GM19324 (cell line): ENCODE results near the gene SERTAD1.
A peak's percentile ranks its signal among the peaks of the same experiment; 100 is the strongest.
"Not testable (repeated sequence)": the region's sequence is repeated elsewhere in the genome, so short reads cannot be mapped to it uniquely, and the experiment has no call there.

Source experiments
- ATAC-seq: cut with Tn5 transposase; IDR thresholded peaks from one replicate; pipeline ENCODE4 v1.9.1; 2021; ENCODE audit warnings: mild to moderate bottlenecking, moderate library complexity; ENCODE audit not compliant: unreplicated experiment, low FRiP score

Gene SERTAD1

DNA sequence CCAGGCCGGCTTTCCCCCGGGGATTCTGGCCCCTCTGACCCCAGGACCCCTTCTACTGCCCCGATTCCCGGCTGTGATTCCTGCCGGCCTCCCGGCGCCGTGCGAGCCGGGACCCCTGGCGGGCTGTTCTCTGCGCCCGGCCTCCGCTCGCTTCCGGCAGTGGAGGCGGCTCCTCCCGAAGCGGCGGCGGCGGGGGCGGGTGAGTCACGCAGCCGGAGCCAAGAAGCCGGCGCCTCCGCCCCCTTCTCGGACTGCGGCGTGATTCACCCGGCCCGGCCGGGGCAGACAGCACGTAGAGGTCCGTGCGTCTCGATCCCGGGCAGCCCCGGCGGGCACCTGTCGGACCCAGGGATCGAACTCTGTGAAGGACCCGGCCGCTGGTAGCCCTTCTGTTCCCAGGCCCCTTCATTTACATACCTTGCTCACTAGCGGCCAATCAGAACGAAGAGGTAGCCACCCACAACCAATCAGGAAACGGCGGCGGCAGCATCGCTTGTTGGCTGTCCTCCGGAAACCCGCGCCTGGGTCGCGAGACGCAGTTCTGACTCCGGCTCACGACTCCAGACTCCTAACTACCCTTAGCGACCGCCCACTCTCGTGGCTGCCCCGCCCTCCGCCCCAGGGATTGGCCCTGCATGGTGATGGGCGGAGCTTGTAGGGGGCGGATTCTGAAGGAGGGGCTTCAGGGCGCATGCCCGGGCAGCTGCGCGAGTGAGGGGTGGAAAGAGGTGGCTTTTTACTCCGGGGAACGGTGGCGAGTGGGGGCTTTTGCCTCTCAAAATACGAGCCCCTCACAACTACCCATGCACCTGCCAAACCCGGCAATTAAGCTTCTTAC lies at the start of gene SERTAD1:
Gene SERTAD1 (minus strand): TSS at position 543 of the 838 bp plus-strand sequence. CDS start 2,446 bp downstream, outside the sequence.
- ATAC-seq, result peak; percentile 89

DNA sequence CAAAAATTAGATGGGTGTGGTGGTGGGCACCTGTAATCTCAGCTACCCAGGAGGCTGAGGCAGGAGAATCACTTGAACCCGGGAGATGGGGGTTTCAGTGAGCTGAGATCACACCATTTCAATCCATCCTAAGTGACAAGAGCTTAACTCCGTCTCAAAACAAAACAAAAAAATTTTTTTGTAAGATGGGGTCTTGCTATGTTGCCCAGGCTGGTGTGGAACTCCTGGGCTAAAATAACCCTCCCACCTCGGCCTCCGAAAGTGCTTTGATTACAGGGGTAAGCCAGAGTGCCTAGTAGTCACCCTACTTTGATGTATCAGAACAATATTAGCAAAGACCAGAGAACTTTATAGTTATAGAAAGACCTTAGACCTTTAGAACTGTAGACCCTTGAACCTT lies 48.9 kb upstream of the SERTAD1 start:
- no peak for ATAC-seq

DNA sequence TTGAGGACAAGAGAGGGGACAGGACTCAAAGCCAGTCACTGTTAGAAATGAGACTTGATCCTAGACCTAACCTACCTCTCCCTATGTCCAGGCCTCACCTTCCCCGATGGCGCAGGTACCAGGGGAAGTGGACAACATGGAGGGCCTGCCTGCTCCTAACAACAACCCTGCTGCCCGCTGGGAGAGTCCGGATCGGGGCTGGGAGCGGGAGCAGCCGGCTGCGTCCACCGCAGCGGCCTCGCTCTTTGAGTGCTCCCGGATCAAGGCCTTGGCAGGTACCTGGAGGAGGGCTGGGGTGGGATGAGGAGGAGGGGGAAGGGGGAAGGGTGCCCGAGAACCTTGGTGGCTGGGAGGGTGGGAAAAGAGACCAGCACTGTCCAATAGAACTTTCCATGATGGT lies 46.7 kb upstream of the SERTAD1 start:
- no peak for ATAC-seq

DNA sequence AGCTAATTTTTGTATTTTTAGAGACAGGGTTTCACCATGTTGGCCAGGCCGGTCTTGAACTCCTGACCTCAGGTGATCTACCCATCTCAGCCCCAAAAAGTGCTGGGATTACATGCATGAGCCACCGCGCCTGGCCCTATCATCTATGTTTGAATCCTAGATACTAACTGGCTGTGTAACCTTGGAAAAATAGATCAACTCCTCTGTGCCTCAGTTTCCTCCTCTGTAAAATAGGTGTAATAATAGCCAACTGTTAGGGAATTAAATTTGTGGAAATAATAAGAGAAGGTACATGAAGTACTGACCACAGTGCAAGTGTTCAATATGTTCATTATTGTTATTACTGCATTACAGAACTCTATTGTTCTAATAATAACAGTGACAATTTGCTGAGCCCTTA lies 45.3 kb upstream of the SERTAD1 start:
- ATAC-seq, result no peak

DNA sequence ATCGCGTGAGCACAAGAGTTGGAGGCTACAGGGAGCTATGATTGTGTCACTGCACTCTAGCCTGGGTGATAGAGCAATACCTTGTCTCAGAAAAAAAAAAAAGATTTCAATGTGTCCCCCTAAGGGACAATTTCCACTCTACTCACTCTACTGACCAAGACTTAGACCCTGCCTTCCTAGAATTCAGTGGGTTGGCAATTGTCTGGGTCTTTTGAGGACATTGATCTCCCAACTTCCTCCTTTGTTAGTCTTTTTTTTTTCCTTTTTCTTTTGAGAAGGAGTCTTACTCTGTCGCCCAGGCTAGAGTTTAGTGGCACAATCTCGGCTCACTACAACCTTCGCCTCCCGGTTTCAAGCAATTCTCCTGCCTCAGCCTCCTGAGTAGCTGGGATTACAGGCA lies 43.2 kb upstream of the SERTAD1 start:
- ATAC-seq, result no peak

GRCh38 chr19:40466985-40467734 lies 41.4 kb upstream of the SERTAD1 start, which contains the start of gene SPTBN4:
Gene SPTBN4 (plus strand): TSS chr19:40467001. CDS start chr19:40472622, 5,621 bp downstream.
- ATAC-seq, result no peak

DNA sequence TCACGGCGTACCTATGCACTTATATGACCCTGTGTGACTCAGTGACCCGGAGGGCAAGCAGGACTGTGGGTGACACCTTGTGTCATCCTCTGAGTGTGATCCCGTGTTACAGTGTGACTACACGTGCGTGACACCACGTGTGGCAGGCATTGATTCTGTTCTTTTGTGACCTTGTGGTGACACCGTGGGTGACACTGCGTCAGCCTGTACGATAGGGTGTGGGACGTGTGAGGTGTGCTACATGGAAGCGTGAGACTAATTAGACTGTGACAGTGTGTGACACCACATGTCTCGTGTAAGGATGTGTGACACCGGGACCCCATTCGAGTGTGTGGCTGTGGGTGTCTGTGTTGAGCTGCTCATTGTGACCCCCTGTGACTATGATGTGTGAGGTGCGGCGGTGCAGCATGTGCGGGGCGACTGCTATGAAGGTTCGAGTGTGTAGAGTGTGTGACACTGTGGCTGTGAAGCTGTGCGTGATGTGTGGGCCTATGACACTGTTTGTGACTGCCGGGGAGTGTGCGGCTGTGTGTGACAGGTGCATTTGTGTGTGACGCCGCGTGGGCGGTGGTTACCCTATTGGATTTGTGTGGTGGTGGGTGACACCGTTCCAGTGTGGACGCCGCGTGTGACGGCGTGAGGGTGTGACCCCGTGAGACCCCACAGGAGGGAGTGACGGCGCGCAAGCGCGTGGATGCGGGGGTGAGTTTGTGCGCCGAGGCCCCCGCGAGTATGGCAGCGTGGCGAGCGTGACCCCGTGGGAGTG lies 40.6 kb upstream of the SERTAD1 start:
- ATAC-seq, result peak; percentile 18

- ATAC-seq, result peak; percentile 92
Measured at GRCh38 chr19:40465557-40466218, 39.9 kb upstream of the SERTAD1 start, which contains the start of gene BLVRB. Gene BLVRB (minus strand): TSS chr19:40465745. CDS start chr19:40465688, 57 bp downstream.

GRCh38 chr19:40465025-40465556 lies 39.3 kb upstream of the SERTAD1 start:
- no peak for ATAC-seq

DNA sequence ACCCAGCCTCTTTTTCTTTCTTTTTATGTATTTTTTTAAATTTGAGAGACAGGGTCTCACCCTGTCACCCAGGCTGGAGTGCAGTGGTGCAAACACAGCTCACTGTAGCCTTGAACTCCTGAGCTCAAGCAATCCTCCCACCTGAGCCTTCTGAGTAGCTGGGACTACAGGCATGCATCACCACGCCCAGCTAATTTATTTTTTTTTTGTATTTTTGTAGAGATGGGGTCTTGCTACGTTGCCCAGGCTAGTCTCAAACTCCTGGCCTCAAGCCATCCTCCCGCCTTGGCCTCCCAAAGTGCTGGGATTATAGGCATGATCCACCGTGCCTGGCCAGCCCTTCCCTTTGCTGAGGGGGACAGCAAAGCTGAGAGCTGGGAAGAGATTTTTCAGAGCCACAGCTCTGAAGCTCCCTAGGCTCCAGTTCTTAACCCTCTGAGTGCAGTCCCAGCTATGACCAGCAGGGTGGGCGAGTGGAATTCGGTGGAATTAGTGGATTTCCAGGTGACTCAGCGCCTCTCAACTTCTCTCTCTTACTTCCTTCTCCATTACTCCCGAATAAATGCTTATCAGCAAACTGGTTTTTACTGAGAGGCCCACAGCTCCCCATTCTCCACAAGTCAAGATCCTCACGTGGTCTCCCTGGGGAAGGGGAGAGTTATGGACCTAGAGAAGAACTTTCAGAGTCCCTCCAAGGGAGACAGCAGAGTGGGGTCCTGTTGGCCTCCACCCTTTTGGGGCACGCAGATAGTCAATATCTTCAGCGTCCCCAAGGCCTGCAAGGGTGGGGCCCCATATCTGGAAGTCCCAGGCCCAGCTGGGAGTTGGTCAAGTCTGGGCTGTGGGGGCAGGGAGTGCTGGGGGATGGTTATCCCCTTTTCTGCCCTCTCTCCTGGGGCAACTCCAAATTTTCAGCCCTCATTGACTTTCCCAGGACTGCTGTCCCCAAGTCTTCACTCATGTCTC lies 38.5 kb upstream of the SERTAD1 start:
- ATAC-seq, result no peak

DNA sequence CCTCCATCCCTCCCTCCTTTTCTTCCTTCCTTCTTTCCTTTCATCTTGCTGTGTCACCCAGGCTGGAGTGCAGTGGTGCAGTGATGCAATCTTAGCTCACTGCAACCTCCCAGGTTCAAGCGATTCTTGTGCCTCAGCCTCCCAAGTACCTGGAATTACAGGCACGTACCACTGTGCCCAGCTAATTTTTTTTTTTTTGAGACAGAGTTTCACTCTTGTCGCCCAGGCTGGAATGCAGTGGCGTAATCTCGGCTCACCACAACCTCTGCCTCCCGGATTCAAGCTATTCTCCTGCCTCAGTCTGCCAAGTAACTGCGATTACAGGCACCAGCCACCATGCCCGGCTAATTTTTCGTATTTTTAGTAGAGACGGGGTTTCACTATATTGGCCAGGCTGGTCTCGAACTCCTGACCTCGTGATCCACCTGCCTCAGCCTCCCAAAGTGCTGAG lies 37.8 kb upstream of the SERTAD1 start:
- ATAC-seq, result not testable (repeated sequence)

- no peak for ATAC-seq
Measured at GRCh38 chr19:40461669-40462221, 36.0 kb upstream of the SERTAD1 start.

DNA sequence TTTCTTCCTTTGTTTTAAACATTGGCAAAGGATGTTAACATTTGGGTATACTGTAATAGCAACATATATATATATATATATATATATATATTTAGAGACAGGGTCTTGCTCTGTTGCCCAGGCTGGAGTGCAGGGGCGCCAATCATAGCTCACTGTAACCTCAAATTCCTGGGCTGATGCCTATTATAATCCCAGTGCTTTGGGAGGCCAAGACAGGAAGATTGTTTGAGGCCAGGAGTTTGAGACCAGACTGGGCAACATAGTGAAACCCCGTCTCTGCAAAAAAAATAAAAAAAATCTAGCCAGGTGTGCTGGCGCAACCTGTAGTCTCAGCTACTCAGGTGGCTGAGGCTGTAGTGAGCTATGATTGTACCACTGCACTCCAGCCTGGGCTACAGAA lies 34.4 kb upstream of the SERTAD1 start:
- ATAC-seq, result no peak

DNA sequence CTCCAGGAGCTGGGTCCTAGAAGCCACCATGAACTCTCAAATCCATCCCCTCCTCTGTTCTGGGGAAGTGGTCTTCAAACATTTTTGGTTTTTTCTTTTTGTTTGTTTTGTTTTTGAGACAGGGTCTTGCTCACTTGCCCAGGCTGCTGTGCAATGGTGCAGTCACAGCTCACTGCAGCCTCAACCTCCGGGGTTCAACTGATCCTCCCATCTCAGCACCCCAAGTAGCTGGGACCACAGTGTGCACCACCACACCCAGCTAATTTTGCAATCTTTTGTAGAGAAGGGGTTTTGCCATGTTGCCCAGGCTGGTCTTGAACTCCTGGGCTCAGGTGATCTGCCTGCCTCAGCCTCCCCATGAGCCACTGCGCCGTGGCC lies 32.8 kb upstream of the SERTAD1 start:
- no peak for ATAC-seq

DNA sequence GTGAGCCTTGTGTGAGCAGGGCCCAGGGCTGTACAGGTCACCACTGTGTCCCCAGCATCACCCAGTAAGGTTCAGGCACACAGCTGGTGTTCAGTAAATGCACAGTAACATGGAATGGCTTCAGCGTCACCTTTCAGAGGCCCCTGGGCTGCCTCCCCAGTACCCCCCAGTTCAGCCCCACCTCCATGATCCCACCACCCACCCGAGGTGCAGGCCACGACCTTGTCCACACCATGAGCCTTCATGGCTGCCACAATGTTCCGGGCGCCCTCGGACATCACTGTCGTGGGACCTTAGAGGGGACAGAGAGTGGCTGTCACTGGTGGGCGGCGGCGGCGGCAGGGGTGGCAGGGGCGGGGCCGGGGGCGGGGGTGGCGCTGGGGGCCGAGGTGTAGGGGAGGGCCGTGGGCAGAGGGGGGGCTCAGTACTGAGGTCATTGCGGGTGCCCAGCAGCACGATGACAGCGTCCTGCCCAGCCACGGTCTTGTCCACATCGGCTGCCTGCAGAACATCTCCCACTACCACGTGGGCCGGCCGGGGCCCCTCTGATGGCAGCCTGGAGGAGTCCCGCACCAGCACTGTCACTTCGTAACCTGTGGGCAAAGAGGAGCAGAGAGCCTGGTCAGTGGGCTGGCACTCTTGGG lies 32.3 kb upstream of the SERTAD1 start:
- no peak for ATAC-seq

DNA sequence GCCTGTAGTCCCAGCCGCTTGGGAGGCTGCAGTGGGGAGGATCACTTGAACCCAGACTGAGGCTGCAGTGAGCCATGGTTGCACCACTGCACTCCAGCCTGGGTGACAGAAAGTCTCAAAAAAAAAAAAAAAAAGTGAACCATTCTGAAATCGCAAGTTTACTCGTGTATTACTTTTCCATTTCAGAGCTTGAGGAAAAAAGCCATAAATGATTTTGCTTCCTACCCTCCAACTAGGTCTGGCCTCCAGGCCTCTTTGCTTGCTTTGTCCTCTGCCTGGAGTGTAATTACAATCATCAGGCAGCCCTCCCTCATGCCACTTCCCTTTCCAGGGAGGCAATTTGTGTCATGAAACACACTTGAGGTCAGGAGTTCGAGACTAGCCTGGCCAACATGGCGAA lies 31.3 kb upstream of the SERTAD1 start:
- ATAC-seq, result no peak

DNA sequence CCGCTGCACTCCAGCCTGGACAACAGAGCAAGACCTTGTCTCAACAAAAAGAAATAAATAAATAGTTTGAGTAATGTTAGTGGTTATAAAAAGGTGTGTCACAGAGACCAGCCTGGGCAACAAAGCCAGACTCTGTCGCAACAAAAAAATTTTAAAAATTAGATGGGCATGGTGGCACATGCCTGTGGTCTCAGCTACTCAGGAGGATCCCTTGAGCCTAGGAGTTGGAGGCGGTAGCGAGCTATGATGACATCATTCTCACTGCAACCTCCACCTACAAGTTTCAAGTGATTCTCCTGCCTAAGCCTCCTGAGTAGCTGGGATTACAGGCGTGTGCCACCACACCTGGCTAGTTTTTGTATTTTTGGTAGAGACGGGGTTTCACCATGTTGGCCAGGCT lies 28.2 kb upstream of the SERTAD1 start:
- not testable (repeated sequence) for ATAC-seq

GRCh38 chr19:40453151-40453735 lies 27.5 kb upstream of the SERTAD1 start:
- ATAC-seq, result no peak
